ENCODE data around the gene CEP63.
"Not testable (repeated sequence)": the region's sequence is repeated elsewhere in the genome, so short reads cannot be mapped to it uniquely, and the experiment has no call there.

Gene CEP63

DNA sequence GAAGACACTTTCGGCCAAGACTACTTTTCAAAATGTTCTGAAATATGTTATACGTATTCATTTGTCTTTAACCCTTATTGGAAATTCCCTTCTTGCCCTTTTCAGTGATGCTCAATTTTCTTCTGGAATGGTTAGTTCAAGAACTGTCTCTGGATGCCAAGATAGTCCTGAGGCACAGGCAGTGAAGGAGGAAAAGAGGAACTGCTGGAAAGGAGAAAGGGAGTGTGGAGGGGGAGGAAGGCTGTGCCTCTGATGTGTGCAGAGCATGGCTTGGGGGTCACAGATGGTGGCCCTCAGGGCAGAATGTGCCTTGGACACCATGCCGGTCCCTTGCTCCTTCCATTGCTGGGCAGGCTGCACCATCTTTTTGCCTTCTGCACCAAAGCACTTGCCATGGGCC lies 73.7 kb downstream of the CEP63 start:
- in situ Hi-C loops (cut with MboI; ENCODE audit: low sequenced_read_pairs), result no loop called here

DNA sequence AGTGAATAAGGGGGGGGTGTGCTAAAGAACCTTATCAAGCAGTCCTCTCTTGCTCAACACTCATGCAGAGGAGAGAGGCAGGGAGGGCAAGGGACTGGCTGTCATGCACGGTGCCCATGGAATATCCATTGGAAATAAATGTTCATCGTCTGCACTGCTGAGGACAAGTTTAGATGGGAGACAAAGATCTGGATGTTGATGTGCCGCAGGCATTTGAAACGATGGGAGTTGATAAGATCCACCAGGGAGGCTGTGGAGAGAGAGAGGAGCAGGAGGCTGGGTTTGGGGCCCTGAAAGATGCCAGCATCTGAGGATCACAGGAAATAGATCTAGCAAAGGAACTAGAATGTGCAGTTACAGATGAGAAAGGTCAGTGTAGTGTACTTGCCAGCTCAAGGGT lies 76.2 kb downstream of the CEP63 start:
- in situ Hi-C loops (cut with MboI; ENCODE audit: low sequenced_read_pairs), result no loop called here

GRCh38 chr3:134563601-134564000 lies 77.7 kb downstream of the CEP63 start:
- in situ Hi-C loops (cut with MboI; ENCODE audit: low sequenced_read_pairs), result no loop called here

DNA sequence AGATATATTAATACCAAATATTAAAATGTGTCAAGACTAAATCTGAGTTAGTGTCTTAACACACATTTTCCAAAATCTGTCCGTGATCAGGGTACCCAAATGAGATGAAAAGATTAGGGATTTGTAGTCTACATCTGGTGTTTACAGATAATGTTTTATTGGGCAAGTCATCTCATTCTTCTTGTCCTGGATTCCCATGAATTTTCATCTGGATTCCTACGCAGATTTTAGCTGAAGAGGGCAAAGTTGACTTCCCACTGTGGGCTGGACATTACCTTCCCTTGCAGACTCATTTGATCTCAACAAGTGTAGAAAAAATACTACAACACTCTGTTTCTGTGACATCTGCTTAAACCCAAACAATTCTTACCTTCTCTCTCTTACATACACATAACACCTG lies 79.1 kb downstream of the CEP63 start:
- in situ Hi-C loops (cut with MboI; ENCODE audit: low sequenced_read_pairs), result no loop called here

- in situ Hi-C loops (cut with MboI; ENCODE audit: low sequenced_read_pairs), result no loop called here
Observed at GRCh38 chr3:134567605-134568004, 81.7 kb downstream of the CEP63 start.

- in situ Hi-C loops (cut with MboI; ENCODE audit: low sequenced_read_pairs), result no loop called here
Observed at GRCh38 chr3:134568790-134569189, 82.9 kb downstream of the CEP63 start.

DNA sequence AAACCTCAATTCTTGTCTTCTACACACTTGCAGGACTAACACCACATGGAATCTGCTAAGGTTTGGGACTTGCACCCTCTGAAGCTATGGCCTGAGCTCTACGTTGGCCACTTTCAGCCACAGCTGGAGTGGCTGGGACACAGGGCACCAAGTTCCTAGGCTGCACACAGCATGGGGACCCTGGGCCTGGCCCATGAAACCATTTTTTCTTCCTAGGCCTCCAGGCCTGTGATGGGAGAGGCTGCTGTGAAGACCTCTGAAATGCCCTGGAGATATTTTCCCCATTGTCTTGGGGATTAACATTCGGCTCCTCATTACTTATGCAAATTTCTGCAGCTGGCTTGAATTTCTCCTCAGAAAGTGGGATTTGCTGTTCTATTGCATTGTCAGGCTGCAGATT lies 84.0 kb downstream of the CEP63 start:
- in situ Hi-C loops (cut with MboI; ENCODE audit: low sequenced_read_pairs), result not testable (repeated sequence)

DNA sequence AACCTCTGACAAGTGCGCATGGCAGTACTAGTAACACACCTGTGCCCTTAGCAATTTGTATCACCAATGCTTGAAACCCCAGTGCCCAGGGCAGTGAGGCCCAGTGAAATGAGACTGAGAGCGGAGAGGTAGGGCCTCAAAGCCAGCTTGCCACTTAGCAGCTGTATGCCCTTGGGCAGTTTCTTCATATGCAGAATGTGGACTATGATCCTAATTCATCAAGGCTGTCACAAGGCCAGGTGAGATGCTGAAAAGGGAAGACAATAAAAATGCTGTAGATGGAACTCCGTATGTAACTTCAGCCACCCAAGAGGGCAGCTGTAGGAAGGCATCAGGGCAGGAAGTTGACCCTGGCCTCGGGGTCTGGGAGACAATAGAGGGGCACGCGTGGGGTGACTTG lies 90.6 kb downstream of the CEP63 start:
- in situ Hi-C loops (cut with MboI; ENCODE audit: low sequenced_read_pairs), result no loop called here

DNA sequence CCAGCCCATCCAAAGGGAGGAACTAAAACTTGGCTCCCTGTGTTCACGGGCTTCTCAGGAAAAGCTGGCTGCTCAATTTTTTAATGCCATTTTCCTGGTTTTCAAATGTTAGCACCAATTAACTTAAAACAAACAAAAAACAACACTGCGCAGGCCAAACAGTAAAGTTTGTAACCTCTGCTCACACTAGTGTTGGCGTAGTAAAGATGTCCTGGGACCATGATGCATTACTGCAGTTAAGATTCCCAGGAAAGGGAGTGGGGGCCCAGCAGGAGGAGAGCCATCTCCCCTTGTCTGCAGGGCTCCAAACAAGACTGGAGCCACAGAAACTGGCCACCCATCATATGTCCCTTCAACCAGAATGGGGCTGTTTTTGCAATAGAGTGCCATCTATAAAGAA lies 91.0 kb downstream of the CEP63 start:
- in situ Hi-C loops (cut with MboI; ENCODE audit: low sequenced_read_pairs), result no loop called here

DNA sequence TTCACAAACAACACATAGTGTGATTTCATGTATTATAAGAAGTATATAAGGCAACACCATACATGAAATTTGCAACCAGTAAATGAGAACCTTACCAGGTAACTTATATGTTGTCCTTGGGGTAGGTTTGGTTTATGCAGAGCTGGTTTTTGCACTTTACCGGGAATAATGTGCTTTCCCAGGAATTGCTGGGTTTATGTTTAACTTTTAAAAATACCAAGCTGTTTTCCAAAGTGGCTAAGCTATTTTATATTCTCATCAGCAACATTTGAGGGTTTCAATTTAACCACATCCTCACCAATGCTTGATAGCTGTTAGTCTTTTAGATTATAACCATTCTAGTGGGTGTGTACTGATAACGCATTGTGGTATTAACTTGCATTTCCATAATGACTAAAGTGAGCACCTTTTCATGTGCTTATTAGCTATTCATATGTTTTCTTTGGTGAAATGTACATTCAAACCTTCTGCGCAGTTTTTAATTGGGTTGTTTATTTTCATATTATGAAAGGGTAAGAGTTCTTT lies 93.3 kb downstream of the CEP63 start:
- in situ Hi-C loops (cut with MboI; ENCODE audit: low sequenced_read_pairs), result no loop called here

DNA sequence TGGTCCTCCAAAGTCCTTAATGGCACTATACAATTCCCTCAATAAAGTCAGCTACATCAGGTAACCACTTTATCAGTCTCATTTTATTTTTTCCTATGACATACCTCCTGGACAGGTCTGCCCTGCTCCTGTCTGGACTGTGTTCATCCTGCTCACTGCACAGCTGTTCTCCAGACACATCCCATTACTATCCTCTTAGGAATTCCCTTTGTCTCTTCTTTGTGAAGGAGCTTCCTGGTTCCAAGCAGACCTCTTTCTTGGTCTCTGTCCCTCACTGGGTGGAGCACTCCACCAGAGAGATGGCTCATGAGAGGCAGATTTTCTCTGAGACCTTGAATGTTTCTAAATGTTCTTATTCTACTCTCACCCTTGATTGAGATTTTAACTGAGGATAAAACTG lies 104.9 kb downstream of the CEP63 start:
- in situ Hi-C loops (cut with MboI; ENCODE audit: low sequenced_read_pairs), result no loop called here

- in situ Hi-C loops (cut with MboI; ENCODE audit: low sequenced_read_pairs), result no loop called here
Observed at GRCh38 chr3:134592806-134593205, 106.9 kb downstream of the CEP63 start.

- in situ Hi-C loops (cut with MboI; ENCODE audit: low sequenced_read_pairs), result no loop called here
Observed at GRCh38 chr3:134594331-134594741, 108.5 kb downstream of the CEP63 start.

- in situ Hi-C loops (cut with MboI; ENCODE audit: low sequenced_read_pairs), result not testable (repeated sequence)
Observed at GRCh38 chr3:134594986-134595385, 109.1 kb downstream of the CEP63 start.

DNA sequence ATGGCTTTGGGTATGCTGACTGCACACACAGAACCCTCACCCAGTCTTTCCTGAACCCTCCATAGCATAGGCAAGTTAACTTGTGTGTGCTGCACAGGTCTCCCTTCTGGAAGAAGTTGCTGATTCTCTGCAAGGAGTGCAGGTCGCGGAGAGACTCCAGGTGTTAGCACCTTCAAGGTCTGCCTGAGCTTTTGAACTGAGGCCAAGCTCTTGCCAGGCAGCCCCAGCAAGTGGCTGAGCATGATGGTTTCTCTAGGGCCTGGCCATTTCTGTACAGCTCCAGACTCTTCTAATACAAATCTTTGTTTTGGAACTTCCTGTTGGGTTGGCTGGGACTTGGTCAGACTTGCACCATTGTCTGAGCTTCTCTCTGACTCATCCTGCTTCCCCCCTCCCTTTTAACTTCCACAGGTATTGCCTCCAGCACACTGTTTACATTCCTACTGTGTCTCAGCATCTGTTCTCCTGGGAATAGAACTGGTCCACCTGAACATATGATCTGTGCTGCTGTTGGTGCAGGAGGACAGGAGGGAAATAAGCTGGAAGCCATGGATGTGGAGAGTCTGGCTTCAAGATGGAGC lies 111.6 kb downstream of the CEP63 start:
- in situ Hi-C loops (cut with MboI; ENCODE audit: low sequenced_read_pairs), result no loop called here

GRCh38 chr3:134598763-134599545 lies 113.1 kb downstream of the CEP63 start:
- in situ Hi-C loops (cut with MboI; ENCODE audit: low sequenced_read_pairs), result no loop called here

DNA sequence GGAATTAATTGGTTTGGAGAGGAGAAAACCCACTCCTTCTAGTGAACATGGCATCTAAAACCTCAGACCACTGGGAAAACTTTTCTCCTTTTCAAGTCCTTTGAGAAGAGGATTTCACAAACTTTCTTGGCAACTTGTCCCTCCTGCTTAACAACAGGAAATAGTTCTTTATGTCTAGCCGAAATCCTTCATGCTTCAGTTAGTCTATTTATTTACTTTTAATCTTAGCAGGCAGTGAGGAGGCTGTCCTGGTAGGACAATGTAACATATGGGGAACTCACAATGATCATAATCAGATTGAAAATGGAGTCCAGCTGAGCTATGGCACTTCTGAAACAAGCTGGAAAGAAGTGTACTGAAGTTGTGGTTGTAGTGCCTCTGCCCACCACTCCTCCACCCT lies 114.3 kb downstream of the CEP63 start:
- in situ Hi-C loops (cut with MboI; ENCODE audit: low sequenced_read_pairs), result loop anchor here (25.0 kb wide), 1 partner anchor 1287 kb away; no protein-coding TSS in a partner anchor

DNA sequence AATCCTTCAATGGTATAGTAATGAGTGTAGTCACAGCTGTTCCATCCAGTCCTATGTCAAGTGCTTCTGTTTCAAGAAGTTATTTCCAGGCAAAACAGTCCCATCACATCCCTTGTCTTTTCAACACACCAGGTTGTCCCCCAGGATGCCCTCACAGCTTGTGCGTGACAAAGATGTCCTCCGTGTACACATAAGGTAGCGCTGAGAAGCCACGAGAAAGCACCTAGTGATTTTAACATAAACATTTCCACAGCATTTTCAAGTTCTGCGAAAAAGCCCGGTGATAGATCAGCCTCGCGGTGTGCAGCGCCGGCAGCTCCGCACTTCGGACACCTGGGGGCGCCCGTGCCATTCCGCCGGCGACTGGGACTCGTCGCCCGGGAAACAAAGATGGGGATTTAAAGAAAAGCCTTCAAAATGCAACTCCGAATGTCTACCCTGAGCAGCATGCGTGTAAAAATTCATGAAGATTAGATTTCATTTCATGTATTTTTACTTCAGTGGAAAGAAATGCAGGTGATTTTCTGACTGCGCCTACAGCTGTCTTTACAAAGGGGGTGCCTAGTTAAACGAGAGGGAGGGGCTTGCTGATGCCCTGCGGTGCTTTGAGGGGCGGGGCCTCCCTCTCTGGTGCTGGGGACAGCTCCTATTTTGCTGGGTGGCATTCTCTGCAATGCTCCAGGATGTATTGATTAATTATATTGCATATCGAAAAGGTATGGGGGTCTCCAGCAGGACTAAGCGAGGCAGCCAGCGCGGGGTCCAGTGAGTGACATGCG lies 115.0 kb downstream of the CEP63 start:
- in situ Hi-C loops (cut with MboI; ENCODE audit: low sequenced_read_pairs), result loop anchor here (25.0 kb wide), 1 partner anchor 1286 kb away; no protein-coding TSS in a partner anchor

- in situ Hi-C loops (cut with MboI; ENCODE audit: low sequenced_read_pairs), result loop anchor here (25.0 kb wide), 1 partner anchor 1286 kb away; no protein-coding TSS in a partner anchor
Observed at GRCh38 chr3:134601539-134602439, 115.9 kb downstream of the CEP63 start.

GRCh38 chr3:134602440-134602814 lies 116.6 kb downstream of the CEP63 start:
- in situ Hi-C loops (cut with MboI; ENCODE audit: low sequenced_read_pairs), result loop anchor here (25.0 kb wide), 1 partner anchor 1285 kb away; no protein-coding TSS in a partner anchor
